A673 (cell line): ENCODE measurements around the gene FNDC10. TPM values are rescaled to one million over a fixed set of nuclear protein-coding genes. Genes with fewer than 3 reads are reported as not detected.

Source experiments
- BruUV-seq: library from RNA; stranded (reverse); fragments of 400-500 nt; replicated peaks from 2 replicates; lab custom pipeline; 2021; lab: Mats Ljungman, UMichigan
- CTCF ChIA-PET: fragments of 300-600 bp; sonication (Branson Sonifier 250); formaldehyde crosslinking; loops from one replicate; lab custom pipeline; 2022; ENCODE audit warnings: antibody characterized with exemption; lab: Charles Lee
- POLR2A ChIA-PET: fragments of 300-600 bp; sonication (Branson Sonifier 250); formaldehyde crosslinking; loops from one replicate; lab custom pipeline; 2022; ENCODE audit warnings: antibody characterized with exemption; ENCODE audit not compliant: low non-redundant PET; lab: Charles Lee
- DNase-seq: peaks from one replicate; pipeline ENCODE4 v3.0.0-alpha.2; 2015; ENCODE audit warnings: low spot score
- H3K27ac ChIP-seq: fragments of 200-600 bp; sonication (generic); 2 replicates; pipeline ENCODE4 v1.5.1; 2016; ENCODE audit warnings: mixed run types, low read depth, mild to moderate bottlenecking, mixed read lengths, antibody characterized with exemption, low read length; ENCODE audit not compliant: poor library complexity, severe bottlenecking
- H3K27me3 ChIP-seq: fragments of 200-600 bp; sonication (generic); replicated peaks from 2 replicates; pipeline ENCODE4 v1.6.1; 2017; ENCODE audit warnings: mixed run types, low read depth, mild to moderate bottlenecking, mixed read lengths, antibody characterized with exemption, low read length; ENCODE audit not compliant: insufficient read depth, poor library complexity
- H3K36me3 ChIP-seq: fragments of 200-600 bp; sonication (generic); 2 replicates; pipeline ENCODE4 v1.6.1; 2016; ENCODE audit warnings: mixed run types, mild to moderate bottlenecking, mixed read lengths, antibody characterized with exemption, low read length; ENCODE audit not compliant: insufficient read depth, poor library complexity, severe bottlenecking
- H3K4me1 ChIP-seq: fragments of 200-600 bp; sonication (generic); 2 replicates; pipeline ENCODE4 v1.6.1; 2017; ENCODE audit warnings: mixed run types, mild to moderate bottlenecking, mixed read lengths, antibody characterized with exemption, low read length; ENCODE audit not compliant: insufficient read depth, poor library complexity, severe bottlenecking
- H3K4me3 ChIP-seq: fragments of 200-600 bp; sonication (generic); 2 replicates; pipeline ENCODE4 v1.5.1; 2016; ENCODE audit warnings: low read depth, mixed run types, mild to moderate bottlenecking, mixed read lengths, low read length; ENCODE audit not compliant: poor library complexity, severe bottlenecking
- H3K9me3 ChIP-seq: fragments of 200-600 bp; sonication (generic); 2 replicates; pipeline ENCODE4 v1.6.1; 2016; ENCODE audit warnings: mixed run types, low read depth, mild to moderate bottlenecking, mixed read lengths, antibody characterized with exemption, low read length; ENCODE audit not compliant: poor library complexity, severe bottlenecking
- EZH2 ChIP-seq: fragments of 200-600 bp; sonication (generic); IDR thresholded peaks from 2 replicates; pipeline ENCODE4 v1.6.1; 2017; ENCODE audit warnings: borderline replicate concordance, low read depth, mild to moderate bottlenecking, mixed read lengths, antibody characterized with exemption, low read length; ENCODE audit not compliant: poor library complexity, severe bottlenecking
- intact Hi-C: fragments of 100-400 bp; cut with micrococcal nuclease; formaldehyde crosslinking; loops from one replicate; pipeline ENCODE4 v1.10.0; 2022; ENCODE audit not compliant: unreplicated experiment
- total RNA-seq: library from RNA; stranded (reverse); gene quantifications from 2 replicates; pipeline ENCODE4 v1.2.3, GENCODE V29; 2021
- TF ChIP-seq, protein P1 (sequence below): fragments of 300-800, 200-600 bp; sonication (generic); conservative IDR thresholded peaks from 2 replicates; pipeline ENCODE4 v1.5.1; 2017; ENCODE audit warnings: low read depth, mild to moderate bottlenecking, antibody characterized with exemption, low read length, moderate library complexity, mixed read lengths

Gene FNDC10
- total RNA-seq, 1 experiment from 2014 or later: 1.7 TPM

DNA sequence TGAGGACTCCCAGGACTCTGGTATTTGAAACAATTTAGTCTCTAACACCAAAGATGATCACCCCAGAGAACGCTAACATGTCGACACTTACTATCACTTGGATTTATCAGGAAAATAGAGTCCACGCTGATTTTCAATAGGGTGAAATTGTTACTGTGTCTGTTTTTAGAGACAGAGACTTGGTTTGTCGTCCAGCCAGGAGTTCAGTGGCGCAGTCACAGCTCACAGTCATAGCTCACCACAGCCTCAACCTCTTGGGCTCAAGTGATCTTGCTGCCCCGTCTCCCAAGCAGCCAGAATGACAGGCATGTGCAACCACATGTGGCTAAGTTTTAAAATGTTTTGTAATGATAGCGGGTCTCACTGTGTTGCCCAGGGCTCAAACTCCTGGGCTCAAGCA, 30.6 kb downstream of the FNDC10 start:
- H3K4me1 ChIP-seq: peaks cover 8% of the 10 kb centered on the region
- CTCF ChIA-PET: no interaction called here
- H3K27me3 ChIP-seq: no peaks in the 10 kb centered on the region
- no peak for TF ChIP-seq EZH2
- TF ChIP-seq, protein P1, sequence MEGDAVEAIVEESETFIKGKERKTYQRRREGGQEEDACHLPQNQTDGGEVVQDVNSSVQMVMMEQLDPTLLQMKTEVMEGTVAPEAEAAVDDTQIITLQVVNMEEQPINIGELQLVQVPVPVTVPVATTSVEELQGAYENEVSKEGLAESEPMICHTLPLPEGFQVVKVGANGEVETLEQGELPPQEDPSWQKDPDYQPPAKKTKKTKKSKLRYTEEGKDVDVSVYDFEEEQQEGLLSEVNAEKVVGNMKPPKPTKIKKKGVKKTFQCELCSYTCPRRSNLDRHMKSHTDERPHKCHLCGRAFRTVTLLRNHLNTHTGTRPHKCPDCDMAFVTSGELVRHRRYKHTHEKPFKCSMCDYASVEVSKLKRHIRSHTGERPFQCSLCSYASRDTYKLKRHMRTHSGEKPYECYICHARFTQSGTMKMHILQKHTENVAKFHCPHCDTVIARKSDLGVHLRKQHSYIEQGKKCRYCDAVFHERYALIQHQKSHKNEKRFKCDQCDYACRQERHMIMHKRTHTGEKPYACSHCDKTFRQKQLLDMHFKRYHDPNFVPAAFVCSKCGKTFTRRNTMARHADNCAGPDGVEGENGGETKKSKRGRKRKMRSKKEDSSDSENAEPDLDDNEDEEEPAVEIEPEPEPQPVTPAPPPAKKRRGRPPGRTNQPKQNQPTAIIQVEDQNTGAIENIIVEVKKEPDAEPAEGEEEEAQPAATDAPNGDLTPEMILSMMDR: no peak
- DNase-seq: no peak
- no peak overlapping the region for H3K4me3 ChIP-seq
- H3K36me3 ChIP-seq: peaks cover 47% of the 10 kb centered on the region
- H3K27ac ChIP-seq: peak overlapping the region; percentile 18
- no peaks in the 10 kb centered on the region for H3K9me3 ChIP-seq
- BruUV-seq: no TSS peak
- intact Hi-C loops: no loop called here
- POLR2A ChIA-PET: no interaction called here

DNA sequence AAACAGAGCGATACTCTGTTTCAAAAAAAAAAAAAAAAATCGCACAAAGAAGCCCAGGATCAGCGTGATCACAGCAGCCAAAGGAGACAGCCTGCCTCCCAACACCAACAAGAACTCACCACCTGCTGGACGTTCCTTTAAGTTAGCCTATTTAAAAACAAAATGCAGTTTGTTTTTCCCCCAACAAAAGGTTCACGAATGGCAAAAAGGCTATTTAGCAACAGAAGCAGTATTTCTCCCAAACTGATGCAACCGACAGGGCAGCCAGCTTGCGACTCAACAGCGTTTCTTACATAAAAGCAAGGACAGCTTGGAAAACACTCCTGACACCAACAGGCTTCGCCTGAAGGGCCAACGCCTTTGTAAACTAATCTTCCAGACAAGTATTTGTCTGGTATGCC, 32.0 kb downstream of the FNDC10 start:
- H3K4me3 ChIP-seq: no peak overlapping the region
- H3K4me1 ChIP-seq: peaks cover 1% of the 10 kb centered on the region
- intact Hi-C loops: no loop called here
- DNase-seq: no peak
- ChIA-PET POLR2A (no interaction called here), CTCF (no interaction called here)
- BruUV-seq: no TSS peak
- peaks cover 60% of the 10 kb centered on the region for H3K36me3 ChIP-seq
- H3K27me3 ChIP-seq: no peaks in the 10 kb centered on the region
- no peak overlapping the region for H3K27ac ChIP-seq
- TF ChIP-seq EZH2: no peak
- TF ChIP-seq, protein P1: no peak
- no peaks in the 10 kb centered on the region for H3K9me3 ChIP-seq

DNA sequence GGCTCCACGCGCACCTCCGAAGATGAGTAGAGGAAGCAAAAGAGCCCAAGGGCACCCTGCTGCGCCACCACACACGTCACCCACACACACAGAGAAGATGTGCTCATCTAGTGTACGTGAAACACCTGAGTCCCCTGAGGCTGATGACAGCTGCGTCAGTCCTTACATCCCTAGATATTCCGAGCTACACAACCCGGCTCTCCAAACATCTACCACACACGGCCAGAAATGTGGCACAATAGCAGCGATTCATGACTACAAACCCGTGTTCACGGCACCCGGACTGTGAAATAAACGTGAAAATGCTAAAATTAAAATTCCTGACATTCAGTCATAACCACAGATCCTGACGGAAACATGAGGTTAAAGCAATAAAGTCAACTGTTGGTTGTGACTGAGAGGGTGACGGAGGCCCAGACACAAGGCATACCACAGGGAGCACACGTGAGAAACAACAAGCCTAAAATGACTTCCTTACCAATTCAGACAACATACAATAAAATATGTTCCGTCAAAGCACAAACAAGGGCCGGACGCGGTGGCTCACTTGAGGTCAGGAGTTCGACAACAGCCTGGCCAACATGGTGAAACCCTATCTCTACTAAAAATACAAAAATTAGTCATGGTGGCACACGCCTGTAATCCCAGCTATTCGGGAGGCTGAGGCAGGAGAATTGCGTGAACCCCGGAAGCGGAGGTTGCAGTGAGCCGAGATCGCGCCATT, 32.6 kb downstream of the FNDC10 start:
- ChIA-PET CTCF (no interaction called here), POLR2A (no interaction called here)
- DNase-seq: no peak
- Histone ChIP-seq H3K27ac (no peak overlapping the region), H3K27me3 (no peaks in the 10 kb centered on the region), H3K36me3 (peaks cover 60% of the 10 kb centered on the region), H3K4me1 (no peaks in the 10 kb centered on the region), H3K9me3 (no peaks in the 10 kb centered on the region), H3K4me3 (no peak overlapping the region)
- TF ChIP-seq, protein P1: no peak
- TF ChIP-seq EZH2: no peak
- no TSS peak for BruUV-seq
- intact Hi-C loops: no loop called here
